Measurements from ENCODE around the gene TNFSF11. TPM values are rescaled to one million over a fixed set of nuclear protein-coding genes. Genes with fewer than 3 reads are reported as not detected.

The TNFSF11 gene
- total and polyA plus RNA-seq, 2 donors (not counting 1 experiment from before 2014, with no cell fraction given): not detected

GRCh38 chr13:42597505-42597904, 23.6 kb downstream of the TNFSF11 start:
- no peak for DNase-seq (ENCODE audit: low read depth in 2 of 2)
- Histone ChIP-seq H4K20me1 (ENCODE audit: control insufficient read depth, extremely low read depth, insufficient read depth, low read length) (no peaks in the 10 kb centered on the region), H3K36me3 (ENCODE audit: control insufficient read depth, insufficient read depth, low read length) (no peaks in the 10 kb centered on the region), H2AFZ (ENCODE audit: low read length) (no peak overlapping the region), H3K4me2 (ENCODE audit: extremely low read depth, insufficient read depth, low read length) (no peak overlapping the region), H3K9me3 (ENCODE audit: control insufficient read depth, insufficient read depth, low read depth, low read length) (no peaks in the 10 kb centered on the region), H3K9ac (ENCODE audit: insufficient read depth, low read length) (no peak overlapping the region), H3K4me3 (replicated peaks in 1 of 4; ENCODE audit: control extremely low read depth in 1 of 4, insufficient read depth in 1 of 4, low read depth in 3 of 4, low read length in 4 of 4) (no peak overlapping the region), H3K27ac (ENCODE audit: insufficient read depth, low read length) (no peak overlapping the region), H3K27me3 (ENCODE audit: control insufficient read depth, insufficient read depth, low read length) (no peaks in the 10 kb centered on the region), H3K79me2 (ENCODE audit: control insufficient read depth, insufficient read depth, low read length) (no peaks in the 10 kb centered on the region), H3K4me1 (ENCODE audit: control insufficient read depth, extremely low read depth, insufficient read depth, low read length) (no peaks in the 10 kb centered on the region)
- TF ChIP-seq, protein P1, sequence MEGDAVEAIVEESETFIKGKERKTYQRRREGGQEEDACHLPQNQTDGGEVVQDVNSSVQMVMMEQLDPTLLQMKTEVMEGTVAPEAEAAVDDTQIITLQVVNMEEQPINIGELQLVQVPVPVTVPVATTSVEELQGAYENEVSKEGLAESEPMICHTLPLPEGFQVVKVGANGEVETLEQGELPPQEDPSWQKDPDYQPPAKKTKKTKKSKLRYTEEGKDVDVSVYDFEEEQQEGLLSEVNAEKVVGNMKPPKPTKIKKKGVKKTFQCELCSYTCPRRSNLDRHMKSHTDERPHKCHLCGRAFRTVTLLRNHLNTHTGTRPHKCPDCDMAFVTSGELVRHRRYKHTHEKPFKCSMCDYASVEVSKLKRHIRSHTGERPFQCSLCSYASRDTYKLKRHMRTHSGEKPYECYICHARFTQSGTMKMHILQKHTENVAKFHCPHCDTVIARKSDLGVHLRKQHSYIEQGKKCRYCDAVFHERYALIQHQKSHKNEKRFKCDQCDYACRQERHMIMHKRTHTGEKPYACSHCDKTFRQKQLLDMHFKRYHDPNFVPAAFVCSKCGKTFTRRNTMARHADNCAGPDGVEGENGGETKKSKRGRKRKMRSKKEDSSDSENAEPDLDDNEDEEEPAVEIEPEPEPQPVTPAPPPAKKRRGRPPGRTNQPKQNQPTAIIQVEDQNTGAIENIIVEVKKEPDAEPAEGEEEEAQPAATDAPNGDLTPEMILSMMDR (conservative IDR thresholded peaks at IDR 0.05 in 1 of 2, IDR thresholded peaks at IDR 0.05 in 1 of 2; ENCODE audit: low read depth in 1 of 2, low read length in 2 of 2): no peak
- no peak for TF ChIP-seq EZH2 (IDR thresholded peaks at IDR 0.05; ENCODE audit: low read length, missing control alignments)

GRCh38 chr13:42600943-42601342, 27.0 kb downstream of the TNFSF11 start:
- H3K27ac ChIP-seq (ENCODE audit: insufficient read depth, low read length): no peak overlapping the region
- peak in 1 of 2 donors; percentile 9 for DNase-seq (ENCODE audit: low read depth in 2 of 2)

DNA sequence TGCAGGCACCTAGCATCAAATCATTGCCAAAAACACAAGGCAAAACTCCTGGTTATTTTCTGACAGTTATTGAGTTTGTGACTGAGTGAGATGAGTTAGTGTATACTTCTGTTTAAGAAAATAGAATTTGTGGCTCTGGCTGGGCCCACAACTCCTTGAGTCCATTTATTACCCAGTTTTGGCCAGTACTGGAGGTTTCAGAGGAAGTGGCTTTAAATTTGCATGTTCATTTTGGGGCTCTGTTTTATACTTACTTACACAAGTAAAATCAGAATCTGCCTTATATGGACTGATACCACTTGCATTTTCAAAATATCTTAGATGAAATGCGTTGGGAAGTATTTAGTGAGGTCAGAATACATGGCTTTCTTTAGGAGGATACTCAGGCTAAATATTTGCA, 29.0 kb downstream of the TNFSF11 start:
- Histone ChIP-seq H4K20me1 (ENCODE audit: control insufficient read depth, extremely low read depth, insufficient read depth, low read length) (no peaks in the 10 kb centered on the region), H3K36me3 (ENCODE audit: control insufficient read depth, insufficient read depth, low read length) (no peaks in the 10 kb centered on the region), H3K9me3 (ENCODE audit: control insufficient read depth, insufficient read depth, low read depth, low read length) (no peaks in the 10 kb centered on the region), H3K4me3 (replicated peaks in 1 of 4; ENCODE audit: control extremely low read depth in 1 of 4, insufficient read depth in 1 of 4, low read depth in 3 of 4, low read length in 4 of 4) (no peak overlapping the region), H3K4me2 (ENCODE audit: extremely low read depth, insufficient read depth, low read length) (no peak overlapping the region), H3K27me3 (ENCODE audit: control insufficient read depth, insufficient read depth, low read length) (no peaks in the 10 kb centered on the region), H3K27ac (ENCODE audit: insufficient read depth, low read length) (no peak overlapping the region), H3K9ac (ENCODE audit: insufficient read depth, low read length) (no peak overlapping the region), H2AFZ (ENCODE audit: low read length) (no peak overlapping the region), H3K79me2 (ENCODE audit: control insufficient read depth, insufficient read depth, low read length) (no peaks in the 10 kb centered on the region), H3K4me1 (ENCODE audit: control insufficient read depth, extremely low read depth, insufficient read depth, low read length) (no peaks in the 10 kb centered on the region)
- peak; percentile 3 to 18 for DNase-seq (ENCODE audit: low read depth in 2 of 2)
- TF ChIP-seq, protein P1 (conservative IDR thresholded peaks at IDR 0.05 in 1 of 2, IDR thresholded peaks at IDR 0.05 in 1 of 2; ENCODE audit: low read depth in 1 of 2, low read length in 2 of 2): no peak
- no peak for TF ChIP-seq EZH2 (IDR thresholded peaks at IDR 0.05; ENCODE audit: low read length, missing control alignments)

More at GRCh38 chr13:42600943-42601342, 27.0 kb downstream of the TNFSF11 start:
- H3K36me3 ChIP-seq (ENCODE audit: control insufficient read depth, insufficient read depth, low read length): no peaks in the 10 kb centered on the region
- no peak overlapping the region for H3K4me2 ChIP-seq (ENCODE audit: extremely low read depth, insufficient read depth, low read length)
- H3K4me3 ChIP-seq (replicated peaks in 1 of 4; ENCODE audit: control extremely low read depth in 1 of 4, insufficient read depth in 1 of 4, low read depth in 3 of 4, low read length in 4 of 4): no peak overlapping the region
- no peak overlapping the region for H3K9ac ChIP-seq (ENCODE audit: insufficient read depth, low read length)
- H3K9me3 ChIP-seq (ENCODE audit: control insufficient read depth, insufficient read depth, low read depth, low read length): no peaks in the 10 kb centered on the region
- H3K27me3 ChIP-seq (ENCODE audit: control insufficient read depth, insufficient read depth, low read length): no peaks in the 10 kb centered on the region
- no peaks in the 10 kb centered on the region for H4K20me1 ChIP-seq (ENCODE audit: control insufficient read depth, extremely low read depth, insufficient read depth, low read length)
- H3K4me1 ChIP-seq (ENCODE audit: control insufficient read depth, extremely low read depth, insufficient read depth, low read length): no peaks in the 10 kb centered on the region
- TF ChIP-seq, protein P1 (conservative IDR thresholded peaks at IDR 0.05 in 1 of 2, IDR thresholded peaks at IDR 0.05 in 1 of 2; ENCODE audit: low read depth in 1 of 2, low read length in 2 of 2): no peak
- no peak for TF ChIP-seq EZH2 (IDR thresholded peaks at IDR 0.05; ENCODE audit: low read length, missing control alignments)
- no peaks in the 10 kb centered on the region for H3K79me2 ChIP-seq (ENCODE audit: control insufficient read depth, insufficient read depth, low read length)
- no peak overlapping the region for H2AFZ ChIP-seq (ENCODE audit: low read length)
